SW 1271 (cell line): ENCODE results near the gene SREBF1.

Experiments used
- DNase-seq, 2 experiments: peaks; one replicate each; lab custom pipeline; 2025; lab: John Stamatoyannopoulos, UW

The SREBF1 gene

GRCh38 chr17:17794382-17794781 lies 42.4 kb downstream of the SREBF1 start:
- DNase-seq: no peak

GRCh38 chr17:17793378-17794214 lies 43.2 kb downstream of the SREBF1 start:
- DNase-seq: no peak

- DNase-seq: no peak
Observed at GRCh38 chr17:17792551-17793377, 44.0 kb downstream of the SREBF1 start.

GRCh38 chr17:17792037-17792550 lies 44.7 kb downstream of the SREBF1 start:
- no peak for DNase-seq

GRCh38 chr17:17790637-17791464 lies 45.9 kb downstream of the SREBF1 start:
- no peak for DNase-seq

- no peak for DNase-seq
Observed at GRCh38 chr17:17789828-17790636, 46.8 kb downstream of the SREBF1 start.

- DNase-seq: no peak
Observed at GRCh38 chr17:17789410-17789809, 47.4 kb downstream of the SREBF1 start.

- no peak for DNase-seq
Observed at GRCh38 chr17:17788967-17789366, 47.8 kb downstream of the SREBF1 start.

GRCh38 chr17:17787568-17787967 lies 49.2 kb downstream of the SREBF1 start:
- no peak for DNase-seq

- DNase-seq: no peak
Observed at GRCh38 chr17:17786998-17787397, 49.8 kb downstream of the SREBF1 start.

- DNase-seq: no peak
Observed at GRCh38 chr17:17785407-17785806, 51.4 kb downstream of the SREBF1 start.

- peak in 1 of 2 experiments; percentile 35 for DNase-seq
Observed at GRCh38 chr17:17784657-17785267, 52.0 kb downstream of the SREBF1 start.

- DNase-seq: no peak
Observed at GRCh38 chr17:17783825-17784656, 52.7 kb downstream of the SREBF1 start.

GRCh38 chr17:17783116-17783824 lies 53.5 kb downstream of the SREBF1 start:
- no peak for DNase-seq

GRCh38 chr17:17782523-17783115 lies 54.2 kb downstream of the SREBF1 start:
- DNase-seq: no peak

- no peak for DNase-seq
Observed at GRCh38 chr17:17781591-17782496, 54.9 kb downstream of the SREBF1 start.

- DNase-seq: no peak
Observed at GRCh38 chr17:17780922-17781590, 55.7 kb downstream of the SREBF1 start.
